Medulla oblongata (tissue), 1 donor: ENCODE results near the gene LYSMD1.

Experiments used
- DNase-seq: peaks from one replicate; pipeline ENCODE4 v3.0.0-alpha.2; 2015; ENCODE audit errors: extremely low spot score

LYSMD1 gene

DNA sequence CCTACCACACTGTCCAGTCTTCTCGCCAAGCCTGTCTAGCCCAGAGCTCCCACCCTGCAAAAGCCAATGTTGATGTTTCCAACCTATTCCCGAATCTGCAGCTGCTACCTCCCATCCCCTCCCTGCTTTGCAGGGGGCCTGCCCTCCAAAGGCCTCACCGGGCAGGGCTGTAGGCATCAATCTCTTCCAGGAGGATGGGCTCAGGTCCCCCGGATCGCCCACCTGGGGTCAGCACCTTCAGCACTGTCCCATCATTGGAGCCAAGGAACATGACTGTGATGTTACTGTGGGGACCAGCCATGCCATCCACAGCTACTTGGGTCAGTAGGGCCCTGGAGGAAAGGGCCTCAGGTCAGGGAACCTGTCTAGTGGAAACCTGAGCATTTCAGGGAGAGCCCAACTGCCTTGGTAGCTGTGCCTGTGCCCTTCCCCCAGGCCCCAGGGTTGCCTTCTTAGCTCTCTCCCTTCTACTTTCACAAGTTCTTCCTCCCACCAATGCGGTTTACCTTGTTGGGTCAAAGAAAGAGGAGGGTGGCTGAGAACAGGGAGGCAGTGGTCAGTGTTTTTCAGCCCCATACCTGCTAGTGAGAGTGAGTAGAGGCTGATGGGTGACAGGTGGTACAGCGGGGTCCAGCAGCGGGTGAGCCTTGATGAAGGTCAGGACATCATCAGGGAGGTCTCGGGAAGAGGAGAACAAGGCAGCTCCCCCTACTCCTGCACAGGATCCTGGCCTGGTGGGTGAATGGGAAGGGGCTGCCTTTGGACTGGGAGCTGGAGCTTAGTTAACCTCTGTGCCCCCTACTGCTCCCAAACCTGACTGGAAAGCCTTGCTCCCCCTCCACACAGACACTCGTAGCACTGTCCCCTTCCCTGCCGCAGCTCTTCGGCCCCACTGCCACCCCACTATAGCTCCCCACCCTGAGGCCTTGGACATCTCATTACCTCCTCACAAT, 30.0 kb downstream of the LYSMD1 start:
- DNase-seq = no peak

DNA sequence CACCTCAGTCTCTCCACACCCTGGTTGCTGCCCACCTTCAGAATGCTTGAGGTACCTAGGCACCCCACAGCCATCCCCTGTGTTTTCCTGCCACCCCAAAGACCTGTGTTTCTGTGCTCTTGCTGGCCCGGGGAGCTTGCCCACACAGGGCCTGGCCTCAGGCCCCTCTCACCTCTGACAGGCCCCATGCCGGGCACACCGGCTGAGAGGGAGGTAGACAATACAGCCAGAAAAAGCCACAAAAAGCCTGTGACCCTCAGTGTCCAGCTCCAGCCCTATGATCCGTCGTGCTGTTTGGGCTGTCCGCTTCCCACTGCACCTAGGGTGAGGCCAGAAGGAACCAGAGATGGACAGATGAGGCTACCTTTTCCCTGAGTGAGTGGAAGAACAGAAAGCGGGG, 30.7 kb downstream of the LYSMD1 start:
- no peak for DNase-seq

DNA sequence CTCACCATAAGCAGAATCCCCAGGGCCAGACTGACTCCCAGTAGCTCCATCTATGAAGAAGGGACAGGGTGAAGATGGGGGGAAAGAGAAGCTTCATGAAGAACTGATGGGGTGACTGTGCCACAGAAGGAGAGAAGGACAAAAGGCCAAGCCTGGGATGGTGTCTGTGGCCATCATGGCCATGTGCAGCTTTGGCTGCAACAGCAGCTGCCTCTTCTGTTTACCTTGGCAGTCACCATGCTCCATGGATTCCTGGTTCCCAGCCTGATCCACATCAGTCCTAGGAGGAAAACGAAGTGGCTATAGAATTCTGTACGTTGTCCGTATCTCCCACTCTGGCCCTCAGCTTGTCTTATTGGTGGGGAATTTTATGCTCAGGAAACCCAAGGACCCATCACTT, 31.3 kb downstream of the LYSMD1 start:
- no peak for DNase-seq

DNA sequence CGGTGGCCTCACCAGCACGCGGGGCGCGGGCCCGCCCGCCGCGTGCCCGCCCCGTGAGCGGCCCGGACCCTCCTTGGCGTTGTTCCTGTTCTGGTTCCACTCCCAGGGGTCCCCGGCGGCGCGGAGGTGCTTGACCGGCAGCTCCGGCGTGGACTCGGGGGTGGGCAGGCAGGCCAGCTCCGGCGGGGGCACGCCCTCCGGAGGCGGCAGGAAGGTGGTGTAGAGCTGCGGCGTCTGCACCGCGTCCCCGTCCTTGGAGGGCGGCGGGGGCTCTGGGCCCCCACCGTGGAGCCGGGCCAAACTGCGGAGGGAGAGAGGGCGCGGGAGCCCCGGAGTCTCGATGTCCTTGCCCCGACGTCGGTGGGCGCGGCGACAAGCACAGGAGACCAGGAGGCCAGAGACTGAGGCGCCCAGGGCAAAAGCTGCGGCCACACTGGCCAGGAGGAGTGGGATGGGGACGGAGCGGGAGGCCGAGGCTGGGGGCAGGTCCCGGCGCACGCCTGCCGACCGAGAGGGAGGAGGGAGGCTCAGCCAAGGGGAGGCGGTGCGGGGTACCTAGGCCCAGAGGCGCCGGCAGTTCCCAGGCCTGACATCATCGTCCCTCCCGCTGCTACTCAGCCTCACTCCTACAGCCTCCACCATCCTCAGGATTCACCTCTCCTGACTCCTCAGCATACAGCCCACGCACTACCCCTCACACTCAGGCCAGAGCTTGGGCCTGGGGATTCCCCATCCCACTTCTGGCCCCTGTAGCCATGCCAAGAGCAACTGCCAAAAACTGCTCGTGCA, 32.5 kb downstream of the LYSMD1 start:
- DNase-seq = no peak

DNA sequence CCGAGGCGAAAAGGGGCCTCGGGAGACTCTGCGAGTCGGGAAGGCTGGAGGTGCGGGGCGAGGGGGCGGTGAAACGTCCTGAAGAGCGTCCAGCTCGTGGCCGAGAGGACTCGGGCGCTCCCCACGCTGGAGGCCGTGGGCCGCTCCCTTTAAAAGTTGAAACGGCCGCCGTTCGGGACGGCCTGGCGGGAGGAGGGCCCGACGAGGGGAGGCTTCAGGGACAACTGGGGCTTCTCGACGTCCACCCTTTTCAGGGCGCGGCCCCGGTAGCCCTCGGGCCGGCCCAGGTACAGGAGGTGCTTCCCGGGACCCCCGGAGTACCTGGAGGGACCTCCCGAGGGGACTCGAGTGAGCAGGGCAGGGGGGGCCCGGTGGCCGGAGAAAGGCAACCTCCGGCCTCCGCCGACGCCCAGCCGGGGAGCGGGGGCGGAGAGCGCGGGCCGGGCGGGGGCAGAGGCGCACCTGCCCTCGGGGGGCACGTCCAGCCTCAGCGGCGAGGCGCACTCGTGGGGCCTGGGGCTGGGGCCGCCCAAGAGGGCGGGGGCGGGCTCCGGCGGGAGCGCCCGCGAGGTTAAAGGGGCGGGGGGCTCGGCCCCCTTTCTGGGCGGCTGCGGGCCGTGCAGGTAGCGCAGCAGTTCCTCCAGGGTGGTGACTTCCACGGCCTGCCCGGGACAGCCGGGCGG, 33.2 kb downstream of the LYSMD1 start:
- DNase-seq = no peak

DNA sequence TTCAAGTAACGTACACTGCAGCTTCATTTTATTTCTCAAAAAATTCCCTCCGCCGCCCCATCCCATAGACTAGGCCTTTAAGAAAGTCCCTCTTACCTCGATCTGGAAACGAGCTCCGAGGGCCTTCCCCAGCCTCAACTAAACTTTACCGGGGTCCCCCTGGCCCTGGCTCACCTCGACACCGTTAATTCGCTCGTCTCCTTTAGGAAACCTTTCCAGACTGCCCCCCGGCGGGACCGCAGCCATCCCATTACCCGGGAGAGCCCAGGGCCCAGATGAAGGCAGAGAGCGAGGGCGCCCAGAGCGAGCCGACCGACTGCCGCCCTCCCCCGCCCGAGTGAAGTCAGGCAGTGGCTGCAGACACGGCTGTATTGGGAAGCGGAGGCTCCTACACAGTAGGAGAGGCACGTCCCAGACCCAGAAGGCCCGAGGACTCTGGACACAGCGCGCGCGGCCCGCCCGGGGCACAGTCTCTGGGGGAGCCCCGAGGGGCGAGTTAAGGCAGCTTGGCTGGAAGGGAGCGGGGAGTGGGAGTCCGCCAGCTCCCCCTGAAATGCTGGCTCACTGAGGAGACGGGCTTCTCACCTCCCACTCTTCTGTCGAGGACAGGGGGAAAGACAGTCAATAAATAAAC, 33.9 kb downstream of the LYSMD1 start:
- no peak for DNase-seq

DNA sequence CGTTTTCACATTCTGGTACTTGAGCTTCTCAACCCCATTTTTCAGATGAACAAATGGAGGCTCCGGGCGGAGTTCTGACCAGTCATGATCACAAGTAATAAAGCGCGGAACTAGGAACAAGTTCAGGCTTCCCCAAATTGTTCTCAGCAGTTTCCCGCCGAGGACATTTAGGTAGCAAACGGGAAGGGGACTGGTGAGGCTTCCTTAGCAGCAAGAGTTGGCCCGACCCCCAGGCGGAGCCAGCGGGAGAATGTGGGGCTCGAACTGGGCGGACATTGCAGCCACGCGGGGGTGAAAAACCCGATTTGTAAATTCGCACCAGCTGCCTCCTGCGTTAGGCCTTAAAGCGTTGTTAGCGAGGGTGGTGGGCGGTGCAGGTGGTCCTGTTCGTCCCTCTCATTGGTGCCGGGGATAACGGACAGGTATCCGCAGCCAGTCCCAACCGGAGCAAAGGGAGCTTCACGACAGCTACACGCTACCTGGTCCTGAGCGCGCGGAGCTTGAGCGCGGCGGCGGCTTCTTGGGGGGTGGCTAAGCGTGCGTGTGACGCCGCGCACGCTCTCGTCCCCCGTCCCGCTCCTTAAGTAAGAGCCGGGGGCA, 34.6 kb downstream of the LYSMD1 start:
- peak; percentile 83 for DNase-seq

DNA sequence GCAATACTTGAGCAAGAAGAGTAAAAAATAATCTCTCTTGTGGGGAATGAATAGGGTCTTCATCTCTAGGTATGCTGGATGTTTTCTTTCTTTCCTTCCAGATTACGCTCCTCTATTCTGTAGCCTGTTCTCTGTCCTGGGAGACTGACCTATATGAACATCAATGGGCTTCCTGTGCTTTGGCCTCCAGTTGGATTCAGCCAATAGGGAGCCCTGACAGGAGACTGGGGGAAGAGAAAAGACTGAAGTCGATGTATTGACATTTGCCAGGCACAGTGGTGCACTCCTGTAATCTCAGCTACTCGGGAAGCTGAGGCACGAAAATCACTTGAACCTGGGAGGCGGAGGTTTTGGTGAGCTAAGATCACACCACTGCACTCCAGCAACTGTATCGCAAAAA, 36.9 kb downstream of the LYSMD1 start:
- DNase-seq = no peak

DNA sequence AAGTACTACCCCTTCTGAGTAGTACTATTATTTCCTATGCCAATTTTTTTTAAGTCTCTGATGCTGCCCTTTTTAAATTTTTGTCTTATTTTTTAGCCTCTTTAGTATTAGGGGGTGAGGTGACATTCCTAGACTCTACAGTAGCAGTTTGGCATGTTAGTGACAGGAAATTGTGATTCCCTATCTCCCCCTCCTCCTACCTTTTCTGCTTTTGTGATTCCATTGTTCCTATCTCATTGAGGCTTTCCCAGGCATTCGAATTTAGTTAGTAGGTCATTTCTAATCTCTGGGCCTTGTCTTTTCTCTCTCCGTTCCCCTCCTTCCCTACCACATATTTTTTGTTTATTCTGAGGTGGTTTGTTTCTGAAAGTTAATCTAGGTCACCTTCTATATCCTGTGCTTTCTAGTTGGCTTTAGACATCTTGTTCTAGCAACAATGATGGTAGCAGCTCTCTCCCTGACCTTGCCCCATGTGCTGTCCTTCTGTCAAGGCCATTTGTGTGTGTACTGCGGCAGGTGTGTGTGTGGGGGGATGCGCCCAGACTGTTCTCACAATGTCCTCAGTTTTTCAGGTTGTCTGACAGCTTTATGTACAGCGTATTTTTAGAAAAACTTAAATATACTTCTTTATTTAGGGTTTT, 40.8 kb downstream of the LYSMD1 start:
- DNase-seq = no peak

DNA sequence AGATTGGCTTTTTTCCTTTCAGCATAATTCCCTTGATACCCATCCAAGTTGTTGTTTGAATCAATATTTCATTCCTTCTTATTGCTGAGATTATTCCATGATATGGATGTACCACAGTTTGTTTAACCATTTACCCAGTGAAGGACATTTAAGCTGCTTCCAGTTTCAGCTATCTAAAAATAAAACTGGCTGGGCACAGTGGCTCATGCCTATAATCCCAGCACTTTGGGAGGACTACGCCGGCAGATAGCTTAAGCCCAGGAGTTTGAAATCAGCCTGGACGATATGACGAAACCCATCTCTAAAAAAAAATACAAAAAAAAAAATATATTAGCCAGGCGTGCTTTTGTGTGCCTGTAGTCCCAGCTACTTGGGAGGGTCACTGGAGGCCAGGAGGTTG, 51.8 kb downstream of the LYSMD1 start:
- DNase-seq = no peak
